Measurements from ENCODE around the gene CA5A. TPM values are rescaled to one million over a fixed set of nuclear protein-coding genes. Genes with fewer than 3 reads are reported as not detected.

Gene CA5A
- total and polyA plus RNA-seq, 2 of the 13 experiments (the other 11 are each of a cell fraction or from before 2014, with no cell fraction given) = 66.8 to 106 TPM

GRCh38 chr16:87851141-87851587 is 85.2 kb downstream of the CA5A start (continued):
- TF ChIP-seq ZNF142 (CRISPR knock-in tag; IDR thresholded peaks at IDR 0.05) = 0 out of 2 replicates have a peak, but pooled peaks have one; percentile 35
- TF ChIP-seq HIVEP1 (CRISPR knock-in tag; IDR thresholded peaks at IDR 0.05) = 0 out of 2 replicates have a peak, but pooled peaks have one; percentile 22
- 0 out of 2 replicates have a peak, but pooled peaks have one; percentile 40 for TF ChIP-seq ZNF354B (CRISPR knock-in tag; IDR thresholded peaks at IDR 0.05)
- TF ChIP-seq ZNF350 (CRISPR knock-in tag; IDR thresholded peaks at IDR 0.05; ENCODE audit: borderline replicate concordance, low read depth) = no peak
- 0 out of 2 replicates have a peak, but pooled peaks have one; percentile 37 for TF ChIP-seq EED (CRISPR knock-in tag; IDR thresholded peaks at IDR 0.05)
- 0 out of 2 replicates have a peak, but pooled peaks have one; percentile 18 for TF ChIP-seq MYC (CRISPR knock-in tag; IDR thresholded peaks at IDR 0.05; ENCODE audit: borderline replicate concordance)
- TF ChIP-seq MAZ (IDR thresholded peaks at IDR 0.05; ENCODE audit: borderline replicate concordance, low read depth, low read length) = no peak
- peak; percentile 3; the same call in 1 of the 2 replicates for TF ChIP-seq MAZ (CRISPR knock-in tag; IDR thresholded peaks at IDR 0.05; ENCODE audit: low read depth)
- TF ChIP-seq BORCS8-MEF2B (CRISPR knock-in tag; IDR thresholded peaks at IDR 0.05) = peak; percentile 28; the same call in 1 of the 2 replicates
- TF ChIP-seq ZNF263 (CRISPR knock-in tag; IDR thresholded peaks at IDR 0.05) = peak; percentile 72
- TF ChIP-seq ZNF724P (CRISPR knock-in tag; IDR thresholded peaks at IDR 0.05; ENCODE audit: borderline replicate concordance) = no peak
- TF ChIP-seq ZNF574 (CRISPR knock-in tag; IDR thresholded peaks at IDR 0.05) = peak; percentile 25; the same call in 1 of the 2 replicates
- TF ChIP-seq ARID2 (CRISPR knock-in tag; IDR thresholded peaks at IDR 0.05; ENCODE audit: borderline replicate concordance) = 0 out of 2 replicates have a peak, but pooled peaks have one; percentile 26
- 0 out of 2 replicates have a peak, but pooled peaks have one; percentile 41 for TF ChIP-seq AHR (CRISPR knock-in tag; IDR thresholded peaks at IDR 0.05)
- TF ChIP-seq CSRNP1 (CRISPR knock-in tag; IDR thresholded peaks at IDR 0.05) = no peak
- no peak for TF ChIP-seq SCMH1 (CRISPR knock-in tag; IDR thresholded peaks at IDR 0.05; ENCODE audit: borderline replicate concordance)
- 0 out of 2 replicates have a peak, but pooled peaks have one; percentile 20 for TF ChIP-seq KLF12 (CRISPR knock-in tag; IDR thresholded peaks at IDR 0.05; ENCODE audit: borderline replicate concordance)
